ENCODE results near the gene JDP2.

JDP2 gene

GRCh38 chr14:75445963-75446362 lies 18.1 kb downstream of the JDP2 start:
- in situ Hi-C loops (cut with HindIII; ENCODE audit: low sequenced_read_pairs), result no loop called here
- no peak overlapping the region for H3K4me3 ChIP-seq (ENCODE audit: low read depth, low read length)
- no peak for TF ChIP-seq CTCF (IDR thresholded peaks at IDR 0.05; ENCODE audit: low read depth, low read length, missing control alignments)
- DNase-seq (ENCODE audit: low read depth), result no peak

- H3K4me3 ChIP-seq (ENCODE audit: low read depth, low read length), result no peak overlapping the region
- DNase-seq (ENCODE audit: low read depth), result no peak
- no peak for TF ChIP-seq CTCF (IDR thresholded peaks at IDR 0.05; ENCODE audit: low read depth, low read length, missing control alignments)
- in situ Hi-C loops (cut with HindIII; ENCODE audit: low sequenced_read_pairs), result no loop called here
Observed at GRCh38 chr14:75446447-75446846, 18.6 kb downstream of the JDP2 start.

GRCh38 chr14:75448209-75448608 lies 20.4 kb downstream of the JDP2 start:
- H3K4me3 ChIP-seq (ENCODE audit: low read depth, low read length), result no peak overlapping the region
- no peak for DNase-seq (ENCODE audit: low read depth)
- no peak for TF ChIP-seq CTCF (IDR thresholded peaks at IDR 0.05; ENCODE audit: low read depth, low read length, missing control alignments)
- in situ Hi-C loops (cut with HindIII; ENCODE audit: low sequenced_read_pairs), result no loop called here

GRCh38 chr14:75449036-75449435 lies 21.2 kb downstream of the JDP2 start:
- in situ Hi-C loops (cut with HindIII; ENCODE audit: low sequenced_read_pairs), result no loop called here
- DNase-seq (ENCODE audit: low read depth), result no peak
- no peak for TF ChIP-seq CTCF (IDR thresholded peaks at IDR 0.05; ENCODE audit: low read depth, low read length, missing control alignments)
- no peak overlapping the region for H3K4me3 ChIP-seq (ENCODE audit: low read depth, low read length)

- no peak for TF ChIP-seq CTCF (IDR thresholded peaks at IDR 0.05; ENCODE audit: low read depth, low read length, missing control alignments)
- no peak for DNase-seq (ENCODE audit: low read depth)
- in situ Hi-C loops (cut with HindIII; ENCODE audit: low sequenced_read_pairs), result no loop called here
- H3K4me3 ChIP-seq (ENCODE audit: low read depth, low read length), result no peak overlapping the region
Observed at GRCh38 chr14:75449696-75450095, 21.9 kb downstream of the JDP2 start.

- no peak for TF ChIP-seq CTCF (IDR thresholded peaks at IDR 0.05; ENCODE audit: low read depth, low read length, missing control alignments)
- no peak overlapping the region for H3K4me3 ChIP-seq (ENCODE audit: low read depth, low read length)
- in situ Hi-C loops (cut with HindIII; ENCODE audit: low sequenced_read_pairs), result no loop called here
- peak; percentile 29 for DNase-seq (ENCODE audit: low read depth)
Observed at GRCh38 chr14:75450381-75451276, 22.8 kb downstream of the JDP2 start.

All from astrocyte of the cerebellum (primary cell).